Measurements from ENCODE around the gene SHB.

- TF ChIP-seq CTCF (IDR thresholded peaks at IDR 0.05), result no peak
- no peak for TF ChIP-seq POLR2A (IDR thresholded peaks at IDR 0.05)
Measured at GRCh38 chr9:38027714-38028113, 41.3 kb downstream of the SHB start.
